Astrocyte (in vitro differentiated cells and primary cell): ENCODE results near the gene OXSR1.

Source experiments
- EZH2 ChIP-seq: IDR thresholded peaks from 2 replicates; pipeline ENCODE4 v1.6.1; 2012; ENCODE audit warnings: mild to moderate bottlenecking, low read length, inconsistent platforms; ENCODE audit not compliant: insufficient read depth
- TF ChIP-seq, protein P1 (sequence below): IDR thresholded peaks from 2 replicates; pipeline ENCODE4 v1.5.1; 2011; ENCODE audit warnings: low read depth, mild to moderate bottlenecking, inconsistent platforms, low read length, moderate library complexity; ENCODE audit not compliant: insufficient read depth

DNA sequence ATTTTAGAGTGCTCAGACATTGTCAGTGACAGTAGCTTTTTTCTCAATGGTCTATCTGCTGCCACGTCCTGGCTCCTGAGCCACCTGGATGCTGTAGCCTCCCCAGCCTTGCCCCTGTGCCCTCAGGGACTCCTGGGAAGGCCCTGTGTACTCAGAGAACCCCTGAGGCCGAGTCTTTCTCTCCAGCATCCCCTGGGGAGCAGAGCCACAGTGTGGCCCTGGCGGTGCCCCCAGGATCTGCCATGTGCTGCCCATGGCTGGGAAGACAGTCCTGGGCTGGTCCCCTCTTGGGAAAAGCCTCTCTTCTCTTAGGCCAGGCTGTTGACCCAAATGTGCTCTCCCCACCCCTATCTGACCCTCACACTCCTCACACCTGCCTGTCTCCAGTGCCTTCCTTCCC is 21.8 kb upstream of the OXSR1 start:
- TF ChIP-seq, protein P1, sequence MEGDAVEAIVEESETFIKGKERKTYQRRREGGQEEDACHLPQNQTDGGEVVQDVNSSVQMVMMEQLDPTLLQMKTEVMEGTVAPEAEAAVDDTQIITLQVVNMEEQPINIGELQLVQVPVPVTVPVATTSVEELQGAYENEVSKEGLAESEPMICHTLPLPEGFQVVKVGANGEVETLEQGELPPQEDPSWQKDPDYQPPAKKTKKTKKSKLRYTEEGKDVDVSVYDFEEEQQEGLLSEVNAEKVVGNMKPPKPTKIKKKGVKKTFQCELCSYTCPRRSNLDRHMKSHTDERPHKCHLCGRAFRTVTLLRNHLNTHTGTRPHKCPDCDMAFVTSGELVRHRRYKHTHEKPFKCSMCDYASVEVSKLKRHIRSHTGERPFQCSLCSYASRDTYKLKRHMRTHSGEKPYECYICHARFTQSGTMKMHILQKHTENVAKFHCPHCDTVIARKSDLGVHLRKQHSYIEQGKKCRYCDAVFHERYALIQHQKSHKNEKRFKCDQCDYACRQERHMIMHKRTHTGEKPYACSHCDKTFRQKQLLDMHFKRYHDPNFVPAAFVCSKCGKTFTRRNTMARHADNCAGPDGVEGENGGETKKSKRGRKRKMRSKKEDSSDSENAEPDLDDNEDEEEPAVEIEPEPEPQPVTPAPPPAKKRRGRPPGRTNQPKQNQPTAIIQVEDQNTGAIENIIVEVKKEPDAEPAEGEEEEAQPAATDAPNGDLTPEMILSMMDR = no peak
- TF ChIP-seq EZH2 = no peak
